Tibial nerve (tissue), 4 donors: ENCODE measurements around the gene HRH4.

Experiments used
- EP300 ChIP-seq, 2 donors: sonication (generic); formaldehyde crosslinking; IDR thresholded peaks; one replicate each; pipeline ENCODE4 v1.6.1; 2017; ENCODE audit warnings: antibody characterized with exemption in 2 of 2, mild to moderate bottlenecking in 1 of 2
- POLR2A ChIP-seq, 2 donors: fragments of 450-650 bp; IDR thresholded peaks; one replicate each; pipeline ENCODE4 v1.6.1; 2017; ENCODE audit warnings: antibody characterized with exemption in 2 of 2, mild to moderate bottlenecking in 2 of 2, moderate library complexity in 2 of 2
- TF ChIP-seq, protein P1 (sequence below), 5 experiments: fragments of 200-600 bp in 3 of 5; fragments of 450-650 bp in 2 of 5; sonication (generic) in 3 of 5; IDR thresholded peaks; one replicate each; pipeline ENCODE4 v1.5.1; 2016 to 2019; ENCODE audit warnings: antibody characterized with exemption in 5 of 5, mild to moderate bottlenecking in 3 of 5, moderate library complexity in 2 of 5

DNA sequence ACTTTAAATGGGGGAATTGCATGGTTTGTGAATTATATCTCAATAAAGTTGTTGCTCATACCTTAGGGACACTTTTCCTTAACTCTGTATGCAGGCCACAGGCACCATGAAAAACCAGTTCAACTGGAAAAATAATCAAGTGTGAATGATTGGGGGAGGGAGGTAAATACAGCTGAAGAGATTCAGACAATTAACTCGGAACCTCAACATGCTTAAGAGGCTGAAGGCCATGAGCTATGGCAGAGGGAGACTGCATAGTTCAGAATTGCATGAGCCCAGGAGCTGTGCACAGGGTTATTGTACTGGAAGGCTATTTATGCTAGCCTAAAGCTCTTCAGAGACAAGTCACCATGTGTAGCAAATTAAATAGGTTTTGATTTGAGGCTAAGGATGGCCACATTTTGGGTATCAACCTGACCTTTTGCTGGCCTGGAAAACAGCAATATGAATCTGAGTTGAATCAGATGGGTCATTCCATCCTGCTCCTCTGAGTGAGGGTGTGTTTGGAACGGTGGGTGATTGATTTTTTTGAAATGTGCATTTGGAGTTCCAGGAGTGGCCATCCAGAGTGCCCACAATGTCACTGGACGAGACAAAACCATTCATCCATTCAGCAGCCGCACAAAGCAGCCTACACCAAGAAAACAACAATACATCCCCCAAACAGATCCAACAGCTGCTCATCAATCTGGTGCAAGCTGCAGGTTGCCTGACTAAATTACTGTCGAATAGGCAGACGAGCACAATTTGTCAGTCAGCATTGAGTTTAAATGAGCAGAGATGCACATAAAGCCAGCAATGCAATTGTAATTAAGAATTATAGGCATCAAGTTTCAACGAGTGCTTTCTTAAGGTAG, 42.5 kb downstream of the HRH4 start:
- TF ChIP-seq, protein P1, sequence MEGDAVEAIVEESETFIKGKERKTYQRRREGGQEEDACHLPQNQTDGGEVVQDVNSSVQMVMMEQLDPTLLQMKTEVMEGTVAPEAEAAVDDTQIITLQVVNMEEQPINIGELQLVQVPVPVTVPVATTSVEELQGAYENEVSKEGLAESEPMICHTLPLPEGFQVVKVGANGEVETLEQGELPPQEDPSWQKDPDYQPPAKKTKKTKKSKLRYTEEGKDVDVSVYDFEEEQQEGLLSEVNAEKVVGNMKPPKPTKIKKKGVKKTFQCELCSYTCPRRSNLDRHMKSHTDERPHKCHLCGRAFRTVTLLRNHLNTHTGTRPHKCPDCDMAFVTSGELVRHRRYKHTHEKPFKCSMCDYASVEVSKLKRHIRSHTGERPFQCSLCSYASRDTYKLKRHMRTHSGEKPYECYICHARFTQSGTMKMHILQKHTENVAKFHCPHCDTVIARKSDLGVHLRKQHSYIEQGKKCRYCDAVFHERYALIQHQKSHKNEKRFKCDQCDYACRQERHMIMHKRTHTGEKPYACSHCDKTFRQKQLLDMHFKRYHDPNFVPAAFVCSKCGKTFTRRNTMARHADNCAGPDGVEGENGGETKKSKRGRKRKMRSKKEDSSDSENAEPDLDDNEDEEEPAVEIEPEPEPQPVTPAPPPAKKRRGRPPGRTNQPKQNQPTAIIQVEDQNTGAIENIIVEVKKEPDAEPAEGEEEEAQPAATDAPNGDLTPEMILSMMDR (IDR thresholded peaks at IDR 0.05): no peak
- TF ChIP-seq POLR2A (IDR thresholded peaks at IDR 0.05): no peak
- no peak for TF ChIP-seq EP300 (IDR thresholded peaks at IDR 0.05)
